Keratinocyte (primary cell): ENCODE measurements around the gene PHOSPHO1. TPM values are rescaled to one million over a fixed set of nuclear protein-coding genes. Genes with fewer than 3 reads are reported as not detected.

Source experiments
- DNase-seq: peaks from one replicate; pipeline ENCODE4 v3.0.0-alpha.2; 2011; ENCODE audit warnings: low read depth, missing footprints, low spot score
- FAIRE-seq: peaks from 2 replicates; lab custom pipeline; 2011; peaks lifted over from hg19 to GRCh38; lab: Jason Lieb, UNC
- H2AFZ ChIP-seq: 2 replicates; pipeline ENCODE4 v1.6.0; 2012; ENCODE audit warnings: low read length, control low read depth, inconsistent platforms; ENCODE audit not compliant: control insufficient read depth
- H3K27ac ChIP-seq: 2 replicates; pipeline ENCODE4 v1.5.1; 2011; ENCODE audit warnings: low read length; ENCODE audit not compliant: control insufficient read depth, insufficient read depth
- H3K27me3 ChIP-seq: 3 replicates; pipeline ENCODE4 v1.6.0; 2011; ENCODE audit warnings: low read length; ENCODE audit not compliant: control insufficient read depth, insufficient read depth; ENCODE audit errors: extremely low read depth
- H3K36me3 ChIP-seq, 2 experiments: 2 replicates in 1 of 2; 3 replicates in 1 of 2; pipeline ENCODE4 v1.5.1; 2011; ENCODE audit warnings: low read length in 2 of 2, mild to moderate bottlenecking in 1 of 2; ENCODE audit not compliant: control insufficient read depth in 2 of 2, insufficient read depth in 2 of 2; ENCODE audit errors: extremely low read depth in 1 of 2
- H3K4me1 ChIP-seq: 3 replicates; pipeline ENCODE4 v1.5.1; 2011; ENCODE audit warnings: low read length; ENCODE audit not compliant: control insufficient read depth, insufficient read depth; ENCODE audit errors: extremely low read depth
- H3K4me2 ChIP-seq: 3 replicates; pipeline ENCODE4 v1.6.0; 2011; ENCODE audit warnings: low read depth, low read length; ENCODE audit not compliant: control insufficient read depth, insufficient read depth; ENCODE audit errors: extremely low read depth
- H3K4me3 ChIP-seq, 3 experiments: fragments of 200-600 bp in 1 of 3; sonication (generic) in 1 of 3; 2 replicates in 2 of 3; 3 replicates in 1 of 3; pipeline ENCODE4 v1.5.1; 2011 to 2016; ENCODE audit warnings: low read length in 3 of 3, mild to moderate bottlenecking in 3 of 3, control low read depth in 2 of 3, inconsistent platforms in 1 of 3, low read depth in 1 of 3, mixed read lengths in 1 of 3, mixed run types in 1 of 3, moderate library complexity in 1 of 3; ENCODE audit not compliant: control insufficient read depth in 2 of 3, insufficient read depth in 2 of 3; ENCODE audit errors: extremely low read depth in 1 of 3
- H3K79me2 ChIP-seq: 2 replicates; pipeline ENCODE4 v1.6.0; 2012; ENCODE audit warnings: low read length; ENCODE audit not compliant: control insufficient read depth, insufficient read depth
- H3K9ac ChIP-seq: 3 replicates; pipeline ENCODE4 v1.6.0; 2011; ENCODE audit warnings: low read length; ENCODE audit not compliant: control insufficient read depth, insufficient read depth; ENCODE audit errors: extremely low read depth
- H3K9me1 ChIP-seq: 3 replicates; pipeline ENCODE4 v1.6.0; 2011; ENCODE audit warnings: low read length; ENCODE audit not compliant: control insufficient read depth, insufficient read depth; ENCODE audit errors: extremely low read depth
- H3K9me3 ChIP-seq: 2 replicates; pipeline ENCODE4 v1.5.1; 2012; ENCODE audit warnings: low read depth, low read length; ENCODE audit not compliant: control insufficient read depth
- H4K20me1 ChIP-seq: 3 replicates; pipeline ENCODE4 v1.6.0; 2011; ENCODE audit warnings: low read length; ENCODE audit not compliant: control insufficient read depth, insufficient read depth; ENCODE audit errors: extremely low read depth
- EZH2 ChIP-seq: IDR thresholded peaks from one replicate; pipeline ENCODE4 v1.6.1; 2012; ENCODE audit warnings: inconsistent platforms, mild to moderate bottlenecking, low read length, moderate library complexity
- dilution Hi-C: fragments of 300-500 bp; cut with MboI; formaldehyde crosslinking; loops from one replicate; pipeline ENCODE4 v1.7.0; 2020; ENCODE audit warnings: low sequenced_read_pairs; ENCODE audit not compliant: extremely low pct_ligation_motif_present
- polyA plus RNA-seq, 5 experiments: library from polyadenylated mRNA; depleted of rRNA in 3 of 5; stranded (reverse) in 3 of 5; stranded (forward) in 1 of 5; unstranded in 1 of 5; fragments of >200 nt; gene quantifications; 1 replicate in 1 of 5; 2 replicates in 3 of 5; 3 replicates in 1 of 5; pipeline versions ENCODE4 v1.2.1 to v1.2.3, GENCODE V29; 2011 to 2012; ENCODE audit warnings: missing spikeins in 2 of 5, low read depth in 1 of 5, low replicate concordance in 1 of 5
- TF ChIP-seq, protein P1 (sequence below), 3 experiments: IDR thresholded peaks in 1 of 3; conservative IDR thresholded peaks in 1 of 3; optimal IDR thresholded peaks in 1 of 3; 2 replicates in 2 of 3; 3 replicates in 1 of 3; pipeline versions ENCODE3 to v1.5.1; 2011; ENCODE audit warnings: low read length in 3 of 3, mild to moderate bottlenecking in 3 of 3, moderate library complexity in 2 of 3, control low read depth in 1 of 3, inconsistent platforms in 1 of 3; ENCODE audit not compliant: insufficient read depth in 2 of 3; ENCODE audit errors: extremely low read depth in 1 of 3

Gene PHOSPHO1
- polyA plus RNA-seq, 1 donor (not counting 4 experiments of a cell fraction or from before 2014, with no cell fraction given): 0.04 TPM

DNA sequence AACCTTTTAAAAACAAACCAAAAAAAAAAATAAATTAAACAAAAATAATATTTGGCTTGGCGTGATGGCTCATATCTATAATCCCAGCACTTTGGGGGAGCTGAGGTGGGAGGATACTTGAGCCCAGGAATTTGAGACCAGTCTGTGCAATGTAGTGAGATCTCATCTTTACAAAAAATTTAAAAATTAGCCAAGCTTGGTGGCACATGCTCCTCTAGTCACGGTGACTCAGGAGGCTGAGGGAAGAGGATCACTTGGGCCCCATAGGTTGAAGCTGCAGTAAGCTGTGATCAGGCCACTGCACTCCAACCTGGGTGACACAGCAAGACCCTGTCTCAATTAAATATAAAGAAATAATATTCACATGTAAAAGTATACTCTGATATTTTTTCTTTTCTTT lies 32.4 kb downstream of the PHOSPHO1 start:
- Histone ChIP-seq H3K27ac (no peak overlapping the region), H2AFZ (no peak overlapping the region), H3K36me3 (no peaks in the 10 kb centered on the region), H3K9me1 (no peaks in the 10 kb centered on the region), H3K9ac (no peak overlapping the region), H3K79me2 (no peaks in the 10 kb centered on the region), H3K27me3 (peaks cover 6% of the 10 kb centered on the region), H4K20me1 (no peaks in the 10 kb centered on the region), H3K9me3 (no peaks in the 10 kb centered on the region), H3K4me3 (no peak overlapping the region), H3K4me2 (no peak overlapping the region), H3K4me1 (peaks cover 7% of the 10 kb centered on the region)
- dilution Hi-C loops: no loop called here
- DNase-seq (no peak), FAIRE-seq (no peak)
- TF ChIP-seq, protein P1, sequence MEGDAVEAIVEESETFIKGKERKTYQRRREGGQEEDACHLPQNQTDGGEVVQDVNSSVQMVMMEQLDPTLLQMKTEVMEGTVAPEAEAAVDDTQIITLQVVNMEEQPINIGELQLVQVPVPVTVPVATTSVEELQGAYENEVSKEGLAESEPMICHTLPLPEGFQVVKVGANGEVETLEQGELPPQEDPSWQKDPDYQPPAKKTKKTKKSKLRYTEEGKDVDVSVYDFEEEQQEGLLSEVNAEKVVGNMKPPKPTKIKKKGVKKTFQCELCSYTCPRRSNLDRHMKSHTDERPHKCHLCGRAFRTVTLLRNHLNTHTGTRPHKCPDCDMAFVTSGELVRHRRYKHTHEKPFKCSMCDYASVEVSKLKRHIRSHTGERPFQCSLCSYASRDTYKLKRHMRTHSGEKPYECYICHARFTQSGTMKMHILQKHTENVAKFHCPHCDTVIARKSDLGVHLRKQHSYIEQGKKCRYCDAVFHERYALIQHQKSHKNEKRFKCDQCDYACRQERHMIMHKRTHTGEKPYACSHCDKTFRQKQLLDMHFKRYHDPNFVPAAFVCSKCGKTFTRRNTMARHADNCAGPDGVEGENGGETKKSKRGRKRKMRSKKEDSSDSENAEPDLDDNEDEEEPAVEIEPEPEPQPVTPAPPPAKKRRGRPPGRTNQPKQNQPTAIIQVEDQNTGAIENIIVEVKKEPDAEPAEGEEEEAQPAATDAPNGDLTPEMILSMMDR (optimal IDR thresholded peaks at IDR 0.05 in 1 of 3, IDR thresholded peaks at IDR 0.05 in 1 of 3, conservative IDR thresholded peaks at IDR 0.05 in 1 of 3; ENCODE audit: extremely low read depth in 1 of 3, insufficient read depth in 2 of 3, low read length in 3 of 3): no peak
- no peak for TF ChIP-seq EZH2

DNA sequence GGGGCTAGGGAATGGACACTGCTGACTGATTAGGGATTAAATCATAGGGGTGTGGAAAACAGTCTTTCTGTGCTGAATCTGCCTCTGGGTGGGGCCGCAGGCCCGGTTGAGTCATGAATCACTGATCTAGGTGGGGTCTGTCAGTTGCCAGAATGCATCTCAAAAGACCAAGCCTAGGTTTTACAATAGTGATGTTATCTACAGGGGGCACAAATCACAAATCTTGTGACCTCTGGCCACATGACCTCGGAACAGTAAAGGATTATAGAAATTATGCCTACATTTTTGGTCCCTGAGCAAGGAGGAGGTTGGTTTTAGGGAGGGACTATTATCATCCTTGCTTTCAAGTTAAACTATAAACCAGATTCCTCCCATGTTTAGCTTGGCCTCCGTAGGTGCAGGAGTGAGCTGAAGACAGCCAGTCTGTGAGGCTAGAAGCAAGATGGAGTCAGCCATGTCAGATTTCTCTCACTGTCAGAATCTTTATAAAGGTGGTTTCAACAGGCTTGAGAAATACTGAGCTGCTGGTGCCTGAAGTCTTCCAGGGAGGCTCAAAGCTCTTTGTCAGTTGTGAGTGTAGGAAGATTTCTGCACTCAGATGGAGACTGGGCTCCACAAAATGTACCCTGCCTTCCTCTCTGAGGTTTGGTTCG lies 33.1 kb downstream of the PHOSPHO1 start:
- Histone ChIP-seq H3K4me2 (no peak overlapping the region), H3K27me3 (peaks cover 6% of the 10 kb centered on the region), H3K4me3 (no peak overlapping the region), H3K79me2 (no peaks in the 10 kb centered on the region), H3K9ac (no peak overlapping the region), H3K9me3 (no peaks in the 10 kb centered on the region), H4K20me1 (no peaks in the 10 kb centered on the region), H3K36me3 (no peaks in the 10 kb centered on the region), H3K27ac (no peak overlapping the region), H3K4me1 (peaks cover 8% of the 10 kb centered on the region), H2AFZ (no peak overlapping the region), H3K9me1 (no peaks in the 10 kb centered on the region)
- dilution Hi-C loops: no loop called here
- no peak for TF ChIP-seq EZH2
- TF ChIP-seq, protein P1 (optimal IDR thresholded peaks at IDR 0.05 in 1 of 3, IDR thresholded peaks at IDR 0.05 in 1 of 3, conservative IDR thresholded peaks at IDR 0.05 in 1 of 3; ENCODE audit: extremely low read depth in 1 of 3, insufficient read depth in 2 of 3, low read length in 3 of 3): no peak
- DNase-seq: no peak
- no peak for FAIRE-seq
